GM12878 (cell line): ENCODE data around the gene CREBBP. TPM values are rescaled to one million over a fixed set of nuclear protein-coding genes. Genes with fewer than 3 reads are reported as not detected.

Experiments used
- ATAC-seq: fragments of 200-7000 bp; cut with Tn5 transposase; 3 replicates; pipeline ENCODE4 v1.9.1; 2020; ENCODE audit warnings: mild to moderate bottlenecking, moderate library complexity
- BruUV-seq: library from RNA; stranded (reverse); fragments of 400-500 nt; replicated peaks from 2 replicates; lab custom pipeline; 2021; lab: Mats Ljungman, UMichigan
- CTCF ChIA-PET: fragments of 300-600 bp; sonication (Branson Sonifier 250); formaldehyde crosslinking; extraction: SDS; loops from one replicate; lab custom pipeline; 2021; ENCODE audit warnings: inconsistent platforms; lab: Yijun Ruan, JAX
- POLR2A ChIA-PET: fragments of 350-600 bp; formaldehyde crosslinking; extraction: SDS; loops from one replicate; lab custom pipeline; 2021; ENCODE audit warnings: inconsistent platforms; lab: Charles Lee
- RAD21 ChIA-PET: fragments of 300-600 bp; sonication (Branson Sonifier 250); formaldehyde crosslinking; loops from one replicate; lab custom pipeline; 2023; ENCODE audit warnings: antibody characterized with exemption; ENCODE audit not compliant: unreplicated experiment; lab: Charles Lee
- SMC1A ChIA-PET: fragments of 300-600 bp; sonication (Branson Sonifier 250); formaldehyde crosslinking; loops from one replicate; lab custom pipeline; 2023; ENCODE audit not compliant: unreplicated experiment, uncharacterized antibody; lab: Charles Lee
- DNase-seq: peaks from one replicate; pipeline ENCODE4 v3.0.0-alpha.2; 2011; ENCODE audit warnings: low read depth, low spot score
- FAIRE-seq: peaks from 3 replicates; lab custom pipeline; 2011; peaks lifted over from hg19 to GRCh38; lab: Jason Lieb, UNC
- H2AFZ ChIP-seq: 2 replicates; pipeline ENCODE4 v1.6.0; 2011; ENCODE audit warnings: low read depth, low read length, control low read depth; ENCODE audit not compliant: control insufficient read depth
- H3K27ac ChIP-seq: 2 replicates; pipeline ENCODE4 v1.5.1; 2011; ENCODE audit warnings: control low read depth; ENCODE audit not compliant: control insufficient read depth, insufficient read depth
- H3K27me3 ChIP-seq, 2 experiments: replicated peaks in 1 of 2; 2 replicates each; pipeline versions ENCODE4 v1.6.0 to v1.6.1; 2011; ENCODE audit warnings: low read length in 1 of 2; ENCODE audit not compliant: control insufficient read depth in 2 of 2, insufficient read depth in 2 of 2
- H3K36me3 ChIP-seq, 2 experiments: 2 replicates each; pipeline ENCODE4 v1.5.1; 2011; ENCODE audit warnings: low read length in 1 of 2; ENCODE audit not compliant: control insufficient read depth in 2 of 2, insufficient read depth in 2 of 2
- H3K4me1 ChIP-seq: 2 replicates; pipeline ENCODE4 v1.6.1; 2011; ENCODE audit warnings: mild to moderate bottlenecking, low read length, moderate library complexity, mixed read lengths; ENCODE audit not compliant: control insufficient read depth, insufficient read depth
- H3K4me2 ChIP-seq: 2 replicates; pipeline ENCODE4 v1.6.0; 2011; ENCODE audit warnings: control low read depth; ENCODE audit not compliant: control insufficient read depth, insufficient read depth
- H3K4me3 ChIP-seq: fragments of 200-600 bp; sonication (generic); 2 replicates; pipeline ENCODE4 v1.5.1; 2016
- H3K79me2 ChIP-seq: 2 replicates; pipeline ENCODE4 v1.6.0; 2011; ENCODE audit warnings: low read length; ENCODE audit not compliant: control insufficient read depth, insufficient read depth
- H3K9ac ChIP-seq: 2 replicates; pipeline ENCODE4 v1.8.0; 2011; ENCODE audit warnings: low read length, control low read depth, mixed read lengths; ENCODE audit not compliant: control insufficient read depth, insufficient read depth
- H3K9me3 ChIP-seq: replicated peaks from 3 replicates; pipeline ENCODE4 v1.5.1; 2011; ENCODE audit warnings: mild to moderate bottlenecking, low read length; ENCODE audit not compliant: control insufficient read depth, insufficient read depth
- H4K20me1 ChIP-seq: 2 replicates; pipeline ENCODE4 v1.6.0; 2011; ENCODE audit not compliant: control insufficient read depth, insufficient read depth
- ASH2L ChIP-seq: fragments of 300-600, 200-600 bp; sonication (generic); IDR thresholded peaks from 2 replicates; pipeline ENCODE4 v1.6.1; 2017; ENCODE audit warnings: low read depth, mild to moderate bottlenecking, borderline replicate concordance
- BCL11A ChIP-seq: IDR thresholded peaks from 2 replicates; pipeline ENCODE4 v1.6.1; 2011; ENCODE audit warnings: low read depth, low read length
- CBX3 ChIP-seq: fragments of 200-600 bp; sonication (generic); IDR thresholded peaks from 2 replicates; pipeline ENCODE4 v1.6.1; 2016; ENCODE audit warnings: low read depth, borderline replicate concordance
- IRF3 ChIP-seq: fragments of 450-650 bp; IDR thresholded peaks from 2 replicates; pipeline ENCODE4 v1.6.1; 2014; ENCODE audit warnings: mild to moderate bottlenecking
- MYC ChIP-seq: IDR thresholded peaks from 2 replicates; pipeline ENCODE4 v1.6.1; 2011; ENCODE audit warnings: mild to moderate bottlenecking, low read length, moderate library complexity, inconsistent platforms; ENCODE audit not compliant: insufficient read depth, insufficient replicate concordance, insufficient read length, severe bottlenecking
- NBN ChIP-seq: fragments of 450-650 bp; IDR thresholded peaks from 2 replicates; pipeline ENCODE4 v1.6.1; 2016
- NR2C2 ChIP-seq: IDR thresholded peaks from 2 replicates; pipeline ENCODE4 v1.6.1; 2011; ENCODE audit warnings: borderline replicate concordance, low read depth; ENCODE audit not compliant: control insufficient read depth, insufficient read length
- POLR2A ChIP-seq: IDR thresholded peaks from 2 replicates; pipeline ENCODE4 v1.6.1; 2011; ENCODE audit warnings: low read depth, mild to moderate bottlenecking, low read length
- SIN3A ChIP-seq: IDR thresholded peaks from 2 replicates; pipeline ENCODE4 v1.6.1; 2012; ENCODE audit warnings: low read depth, low read length, improper control_type of control experiment
- STAT1 ChIP-seq: fragments of 450-650 bp; conservative IDR thresholded peaks from 2 replicates; pipeline ENCODE4 v1.6.1; 2014; ENCODE audit warnings: antibody characterized with exemption, mild to moderate bottlenecking
- ZNF217 ChIP-seq: fragments of 450-650 bp; IDR thresholded peaks from 2 replicates; pipeline ENCODE4 v1.6.1; 2017; ENCODE audit warnings: antibody characterized with exemption, mild to moderate bottlenecking
- WGBS: methylation state at CpG from one replicate; pipeline ENCODE4 v1.1.6; 2016; ENCODE audit warnings: low lambda C conversion rate; ENCODE audit not compliant: insufficient replicate concordance, insufficient coverage; ENCODE audit errors: missing lambda C conversion rate; 5-methylcytosine and 5-hydroxymethylcytosine counted together
- in situ Hi-C: fragments of 300-500 bp; cut with MboI; formaldehyde crosslinking; loops from 9 replicates; pipeline ENCODE4 v1.14.3; 2018; ENCODE audit warnings: mixed read lengths
- intact Hi-C: fragments of 100-400 bp; cut with micrococcal nuclease; formaldehyde crosslinking; loops from one replicate; pipeline ENCODE4 v1.14.2; 2022; ENCODE audit not compliant: unreplicated experiment
- polyA plus RNA-seq, 11 experiments: library from polyadenylated mRNA; depleted of rRNA in 4 of 11; unstranded in 6 of 11; stranded (reverse) in 5 of 11; fragments of >200 nt; fragmentation: Nextera tagmentation in 4 of 11; fragmentation: Illumina TruSeq in 1 of 11; extraction: Ambion mirVana in 4 of 11; extraction: Trizol in 1 of 11; gene quantifications; 1 replicate in 1 of 11; 2 replicates in 10 of 11; pipeline versions ENCODE4 v1.2.1 to v1.2.3, GENCODE V29; 2011 to 2016; ENCODE audit warnings: inconsistent platforms in 2 of 11, missing spikeins in 2 of 11, low read depth in 1 of 11
- total RNA-seq, 4 experiments: library from RNA; depleted of rRNA in 3 of 4; stranded (reverse); fragments of >200 nt in 3 of 4; fragmentation: Illumina TruSeq in 1 of 4; extraction: Trizol in 1 of 4; gene quantifications; 2 replicates each; pipeline versions ENCODE4 v1.2.1 to v1.2.3, GENCODE V29; 2013 to 2021
- TF ChIP-seq, protein P1 (sequence below): IDR thresholded peaks from 2 replicates; pipeline ENCODE4 v1.6.1; 2011; ENCODE audit warnings: mild to moderate bottlenecking, low read depth, low read length, moderate library complexity; ENCODE audit not compliant: insufficient replicate concordance
- TF ChIP-seq, protein P2 (sequence below): fragments of 450-650 bp; IDR thresholded peaks from 2 replicates; pipeline ENCODE4 v1.6.1; 2017; ENCODE audit warnings: mild to moderate bottlenecking

CREBBP gene
- total and polyA plus RNA-seq, 10 of the 15 experiments (the other 5 are each of a cell fraction or from before 2014, with no cell fraction given), result 3.4 to 32.7 (median 7.9) TPM

GRCh38 chr16:3713587-3714242 lies 166.8 kb downstream of the CREBBP start:
- no peak for TF ChIP-seq ZNF217
- TF ChIP-seq MYC, result no peak
- TF ChIP-seq ASH2L, result no peak
- TF ChIP-seq NBN, result no peak
- TF ChIP-seq POLR2A, result no peak
- no peak for TF ChIP-seq NR2C2
- TF ChIP-seq, all 136 proteins: peak for 0
- 89% methylated on average over 15 of the region's 15 CpGs for WGBS
- Histone ChIP-seq H3K27ac (no peak overlapping the region), H3K9ac (no peak overlapping the region), H3K9me3 (no peaks in the 10 kb centered on the region), H3K4me2 (peak overlapping the region; percentile 20; the same call in 1 of the 2 replicates), H3K79me2 (peaks cover 53% of the 10 kb centered on the region), H3K27me3 (no peaks in the 10 kb centered on the region), H4K20me1 (no peaks in the 10 kb centered on the region; the same call in 1 of the 2 replicates), H3K4me1 (peaks cover 3% of the 10 kb centered on the region), H2AFZ (no peak overlapping the region), H3K4me3 (no peak overlapping the region), H3K36me3 (peaks cover 3 to 4% of the 10 kb centered on the region in 2 experiments; a peak in 2 of 4 replicates)
- RAD21 ChIA-PET, result no interaction called here
- intact Hi-C loops (no loop called here), in situ Hi-C loops (no loop called here)
- POLR2A ChIA-PET, result interaction anchor here (0.6 to 0.9 kb wide), 3 partner anchors 13 to 138 kb away, joined by 3 to 5 read pairs (median 4); no protein-coding TSS in a partner anchor
- CTCF ChIA-PET, result interaction anchor here (0.9 kb wide), 1 partner anchor 13 kb away, joined by 3 read pairs; no protein-coding TSS in a partner anchor
- ATAC-seq (no peak), FAIRE-seq (no peak), DNase-seq (no peak)
- SMC1A ChIA-PET, result no interaction called here
- BruUV-seq, result TSS peak; percentile 32

DNA sequence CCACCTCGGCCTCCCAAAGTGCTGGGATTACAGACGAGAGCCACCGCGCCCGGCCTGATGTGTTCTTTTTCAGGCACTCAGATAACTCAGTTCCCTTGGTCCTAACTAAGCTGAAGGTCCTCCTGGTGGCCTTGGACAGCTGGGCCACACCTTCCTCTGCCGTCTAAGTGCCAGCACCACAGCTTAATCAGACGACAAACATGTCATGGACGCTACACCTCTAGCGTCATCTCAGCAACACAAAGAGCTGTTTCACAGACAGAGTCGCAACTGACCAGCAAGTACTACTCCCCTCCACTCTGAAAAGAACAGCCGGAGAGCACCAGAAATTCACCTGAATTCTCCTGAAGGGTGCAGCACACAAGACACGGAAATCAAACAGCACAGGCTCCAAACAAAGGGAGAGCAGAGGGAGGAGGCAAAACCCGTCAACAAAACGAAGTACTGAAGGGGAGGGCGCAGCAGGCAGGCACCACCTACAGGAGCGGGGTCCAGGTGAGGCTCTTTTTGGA lies 167.6 kb downstream of the CREBBP start:
- no TSS peak for BruUV-seq
- FAIRE-seq (no peak), ATAC-seq (no peak), DNase-seq (no peak)
- peaks cover 3 to 4% of the 10 kb centered on the region in 2 experiments; a peak in 2 of 4 replicates for H3K36me3 ChIP-seq
- ChIA-PET POLR2A (interaction anchor here (0.9 kb wide), 1 partner anchor 12 kb away, joined by 5 read pairs; no protein-coding TSS in a partner anchor), CTCF (interaction anchor here (0.5 to 0.9 kb wide), 3 partner anchors 12 to 1134 kb away, joined by 3 read pairs; partner anchors contain the start of gene GLYR1), SMC1A (interaction anchor here (1.7 kb wide), 1 partner anchor 25 kb away, joined by 5 read pairs; no protein-coding TSS in a partner anchor), RAD21 (no interaction called here)
- H3K27me3 ChIP-seq, result no peaks in the 10 kb centered on the region
- peaks cover 53% of the 10 kb centered on the region for H3K79me2 ChIP-seq
- H3K27ac ChIP-seq, result no peak overlapping the region
- in situ Hi-C loops, result no loop called here
- no peak overlapping the region for H3K9ac ChIP-seq
- 94% methylated on average over 16 of the region's 16 CpGs for WGBS
- no peak overlapping the region for H2AFZ ChIP-seq
- no peaks in the 10 kb centered on the region; the same call in 1 of the 2 replicates for H4K20me1 ChIP-seq
- H3K4me3 ChIP-seq, result no peak overlapping the region
- intact Hi-C loops, result no loop called here
- peaks cover 2% of the 10 kb centered on the region for H3K4me1 ChIP-seq
- H3K4me2 ChIP-seq, result no peak overlapping the region
- no peaks in the 10 kb centered on the region for H3K9me3 ChIP-seq
- no peak for TF ChIP-seq IRF3
- TF ChIP-seq, protein P1, sequence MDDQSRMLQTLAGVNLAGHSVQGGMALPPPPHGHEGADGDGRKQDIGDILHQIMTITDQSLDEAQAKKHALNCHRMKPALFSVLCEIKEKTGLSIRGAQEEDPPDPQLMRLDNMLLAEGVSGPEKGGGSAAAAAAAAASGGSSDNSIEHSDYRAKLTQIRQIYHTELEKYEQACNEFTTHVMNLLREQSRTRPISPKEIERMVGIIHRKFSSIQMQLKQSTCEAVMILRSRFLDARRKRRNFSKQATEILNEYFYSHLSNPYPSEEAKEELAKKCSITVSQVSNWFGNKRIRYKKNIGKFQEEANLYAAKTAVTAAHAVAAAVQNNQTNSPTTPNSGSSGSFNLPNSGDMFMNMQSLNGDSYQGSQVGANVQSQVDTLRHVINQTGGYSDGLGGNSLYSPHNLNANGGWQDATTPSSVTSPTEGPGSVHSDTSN, result no peak
- TF ChIP-seq STAT1, result no peak
- no peak for TF ChIP-seq SIN3A
- TF ChIP-seq, protein P2, sequence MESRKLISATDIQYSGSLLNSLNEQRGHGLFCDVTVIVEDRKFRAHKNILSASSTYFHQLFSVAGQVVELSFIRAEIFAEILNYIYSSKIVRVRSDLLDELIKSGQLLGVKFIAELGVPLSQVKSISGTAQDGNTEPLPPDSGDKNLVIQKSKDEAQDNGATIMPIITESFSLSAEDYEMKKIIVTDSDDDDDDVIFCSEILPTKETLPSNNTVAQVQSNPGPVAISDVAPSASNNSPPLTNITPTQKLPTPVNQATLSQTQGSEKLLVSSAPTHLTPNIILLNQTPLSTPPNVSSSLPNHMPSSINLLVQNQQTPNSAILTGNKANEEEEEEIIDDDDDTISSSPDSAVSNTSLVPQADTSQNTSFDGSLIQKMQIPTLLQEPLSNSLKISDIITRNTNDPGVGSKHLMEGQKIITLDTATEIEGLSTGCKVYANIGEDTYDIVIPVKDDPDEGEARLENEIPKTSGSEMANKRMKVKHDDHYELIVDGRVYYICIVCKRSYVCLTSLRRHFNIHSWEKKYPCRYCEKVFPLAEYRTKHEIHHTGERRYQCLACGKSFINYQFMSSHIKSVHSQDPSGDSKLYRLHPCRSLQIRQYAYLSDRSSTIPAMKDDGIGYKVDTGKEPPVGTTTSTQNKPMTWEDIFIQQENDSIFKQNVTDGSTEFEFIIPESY, result no peak
- no peak for TF ChIP-seq CBX3
- TF ChIP-seq BCL11A, result no peak
